Uterus (tissue), 2 donors: ENCODE measurements around the gene MAT2B.

Experiments
- CTCF ChIP-seq, 4 experiments: fragments of 200-600 bp in 2 of 4; fragments of 450-650 bp in 2 of 4; sonication (generic) in 2 of 4; IDR thresholded peaks; one replicate each; pipeline ENCODE4 v1.5.1; 2016 to 2019; ENCODE audit warnings: antibody characterized with exemption in 4 of 4, mild to moderate bottlenecking in 2 of 4, moderate library complexity in 1 of 4
- POLR2A ChIP-seq, 2 donors: fragments of 450-650 bp; IDR thresholded peaks; one replicate each; pipeline ENCODE4 v1.6.1; 2016; ENCODE audit warnings: antibody characterized with exemption in 2 of 2, mild to moderate bottlenecking in 1 of 2, moderate library complexity in 1 of 2

GRCh38 chr5:163456840-163457239 is 48.6 kb upstream of the MAT2B start:
- TF ChIP-seq CTCF (IDR thresholded peaks at IDR 0.05) (no peak), POLR2A (IDR thresholded peaks at IDR 0.05) (no peak)
